Neuronal stem cell (in vitro differentiated cells): ENCODE results near the gene CRADD.

Experiments
- DNase-seq: peaks from one replicate; pipeline ENCODE4 v3.0.0-alpha.2; 2013; ENCODE audit warnings: low spot score
- H2AFZ ChIP-seq: one replicate; pipeline ENCODE4 v1.6.1; 2013; ENCODE audit warnings: mild to moderate bottlenecking, low read length, inconsistent platforms
- H2AK5ac ChIP-seq: 2 replicates; pipeline ENCODE4 v1.6.1; 2013; ENCODE audit warnings: low read depth, mild to moderate bottlenecking, inconsistent platforms, low read length, moderate library complexity, mixed read lengths
- H2BK120ac ChIP-seq: 2 replicates; pipeline ENCODE4 v1.6.1; 2013; ENCODE audit warnings: low read depth, mild to moderate bottlenecking, inconsistent platforms, low read length, moderate library complexity, mixed read lengths
- H2BK12ac ChIP-seq: one replicate; pipeline ENCODE4 v1.6.1; 2013; ENCODE audit warnings: low read length, inconsistent platforms
- H2BK15ac ChIP-seq: 2 replicates; pipeline ENCODE4 v1.6.1; 2013; ENCODE audit warnings: mild to moderate bottlenecking, low read length, inconsistent platforms, mixed read lengths
- H2BK5ac ChIP-seq: one replicate; pipeline ENCODE4 v1.6.1; 2013; ENCODE audit warnings: inconsistent platforms, mild to moderate bottlenecking, low read length, moderate library complexity
- H3K14ac ChIP-seq: one replicate; pipeline ENCODE4 v1.6.1; 2013; ENCODE audit warnings: low read length, inconsistent platforms
- H3K18ac ChIP-seq: 2 replicates; pipeline ENCODE4 v1.6.1; 2013; ENCODE audit warnings: low read length, inconsistent platforms
- H3K23ac ChIP-seq: 2 replicates; pipeline ENCODE4 v1.6.1; 2013; ENCODE audit warnings: low read depth, mild to moderate bottlenecking, mixed read lengths, low read length, inconsistent platforms; ENCODE audit not compliant: poor library complexity
- H3K27ac ChIP-seq: replicated peaks from 3 replicates; pipeline ENCODE4 v1.5.1; 2013; ENCODE audit warnings: low read length, inconsistent platforms
- H3K27me3 ChIP-seq, 3 experiments: 2 replicates each; pipeline ENCODE4 v1.6.1; 2013; ENCODE audit warnings: low read length in 3 of 3, mild to moderate bottlenecking in 2 of 3, inconsistent platforms in 1 of 3, low read depth in 1 of 3, mixed read lengths in 1 of 3, moderate library complexity in 1 of 3; ENCODE audit not compliant: control insufficient read depth in 3 of 3, insufficient read depth in 3 of 3
- H3K36me3 ChIP-seq, 2 donors: replicated peaks in 1 of 2; 2 replicates each; pipeline ENCODE4 v1.6.1; 2013; ENCODE audit warnings: low read length in 2 of 2; ENCODE audit not compliant: control insufficient read depth in 2 of 2, insufficient read depth in 2 of 2
- H3K4ac ChIP-seq: 2 replicates; pipeline ENCODE4 v1.6.1; 2013; ENCODE audit warnings: inconsistent platforms, mild to moderate bottlenecking, low read length, moderate library complexity
- H3K4me1 ChIP-seq, 2 donors: 1 replicate in 1 of 2; 2 replicates in 1 of 2; pipeline ENCODE4 v1.6.1; 2013; ENCODE audit warnings: low read length in 2 of 2, low read depth in 1 of 2; ENCODE audit not compliant: control insufficient read depth in 2 of 2, insufficient read depth in 1 of 2
- H3K4me2 ChIP-seq: one replicate; pipeline ENCODE4 v1.6.1; 2013; ENCODE audit warnings: mild to moderate bottlenecking, low read length, inconsistent platforms; ENCODE audit not compliant: insufficient read depth, poor library complexity, severe bottlenecking
- H3K4me3 ChIP-seq, 2 donors: 2 replicates each; pipeline ENCODE4 v1.5.1; 2013; ENCODE audit warnings: low read length in 2 of 2, mild to moderate bottlenecking in 2 of 2, inconsistent platforms in 1 of 2, moderate library complexity in 1 of 2
- H3K79me1 ChIP-seq: one replicate; pipeline ENCODE4 v1.6.1; 2013; ENCODE audit warnings: low read depth, mild to moderate bottlenecking, inconsistent platforms, low read length, moderate library complexity
- H3K9ac ChIP-seq: one replicate; pipeline ENCODE4 v1.6.1; 2013; ENCODE audit warnings: mild to moderate bottlenecking, low read depth, low read length, inconsistent platforms; ENCODE audit not compliant: poor library complexity
- H3K9me3 ChIP-seq, 2 donors: replicated peaks in 1 of 2; 2 replicates each; pipeline versions ENCODE3 to v1.6.1; 2013; ENCODE audit warnings: low read length in 2 of 2, mild to moderate bottlenecking in 2 of 2, inconsistent platforms in 1 of 2, low read depth in 1 of 2, mixed read lengths in 1 of 2, moderate library complexity in 1 of 2; ENCODE audit not compliant: control insufficient read depth in 2 of 2, insufficient read depth in 1 of 2
- H4K8ac ChIP-seq: one replicate; pipeline ENCODE4 v1.6.1; 2013; ENCODE audit warnings: low read depth, mild to moderate bottlenecking, inconsistent platforms, low read length, moderate library complexity
- H4K91ac ChIP-seq: one replicate; pipeline ENCODE4 v1.6.1; 2013; ENCODE audit warnings: low read length, low read depth, mild to moderate bottlenecking, inconsistent platforms; ENCODE audit not compliant: poor library complexity
- WGBS, 2 donors: extraction: QIAGEN DNeasy Blood & Tissue Kit; methylation state at CpG; one replicate each; pipeline ENCODE4 v1.1.7; 2013; ENCODE audit warnings: missing lambda C conversion rate in 2 of 2, mixed read lengths in 1 of 2; ENCODE audit not compliant: insufficient read length in 2 of 2, insufficient replicate concordance in 1 of 2; ENCODE audit errors: extremely low coverage in 2 of 2; 5-methylcytosine and 5-hydroxymethylcytosine counted together

Gene CRADD

GRCh38 chr12:93758801-93759373, 81.7 kb downstream of the CRADD start:
- Histone ChIP-seq H3K9ac (no peak overlapping the region), H3K27ac (no peak overlapping the region), H3K4ac (no peak overlapping the region), H2BK12ac (no peak overlapping the region), H3K4me2 (no peak overlapping the region), H3K27me3 (no peaks in the 10 kb centered on the region), H2BK5ac (no peak overlapping the region), H2AFZ (peak overlapping the region; percentile 50), H2BK120ac (no peak overlapping the region), H3K4me1 (peaks cover 4 to 24% of the 10 kb centered on the region in 2 donors), H3K23ac (no peak overlapping the region), H4K91ac (no peak overlapping the region), H3K36me3 (no peaks in the 10 kb centered on the region), H3K9me3 (peaks cover 2 to 15% of the 10 kb centered on the region in 2 donors), H2BK15ac (no peak overlapping the region), H3K14ac (no peak overlapping the region), H2AK5ac (no peak overlapping the region), H3K79me1 (no peaks in the 10 kb centered on the region), H3K4me3 (no peak overlapping the region), H3K18ac (no peak overlapping the region), H4K8ac (no peak overlapping the region)
- no CpG with 5 or more reads among the region's 1 CpG for WGBS, 2 donors
- no peak for DNase-seq

DNA sequence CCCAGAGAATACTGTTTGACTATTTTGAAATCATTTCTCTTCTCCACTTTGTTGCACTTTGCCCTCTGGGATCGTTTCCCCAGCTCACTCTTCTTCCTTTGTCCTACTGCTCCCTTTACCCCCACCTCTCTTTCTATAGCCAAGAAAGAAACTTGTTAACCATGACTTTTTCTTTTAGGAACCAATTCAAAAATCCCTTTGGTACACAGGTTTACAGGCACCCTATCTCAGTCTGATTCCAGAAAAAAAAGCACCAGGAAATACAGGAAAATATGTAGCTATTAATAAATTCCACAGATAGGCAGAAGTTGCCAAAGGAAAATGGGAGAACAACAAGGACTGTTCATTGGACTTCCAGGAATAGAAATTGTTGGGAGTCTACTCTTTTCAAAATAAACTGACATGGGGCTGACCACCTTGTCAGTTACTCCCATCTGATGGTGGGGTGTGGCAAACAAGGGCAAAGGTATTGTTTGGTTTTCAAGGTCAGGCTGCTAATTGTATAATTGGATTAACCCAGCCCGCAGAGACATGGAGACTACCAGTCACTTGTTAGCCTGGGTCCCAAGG, 82.4 kb downstream of the CRADD start:
- Histone ChIP-seq H2BK120ac (no peak overlapping the region), H3K23ac (no peak overlapping the region), H2AK5ac (no peak overlapping the region), H3K27me3 (no peaks in the 10 kb centered on the region), H3K27ac (no peak overlapping the region), H2BK5ac (no peak overlapping the region), H3K4ac (no peak overlapping the region), H3K4me3 (no peak overlapping the region), H4K91ac (no peak overlapping the region), H3K4me2 (no peak overlapping the region), H3K9ac (no peak overlapping the region), H3K9me3 (peaks cover 0 to 8% of the 10 kb centered on the region in 2 donors), H4K8ac (no peak overlapping the region), H3K4me1 (peaks cover 4 to 27% of the 10 kb centered on the region in 2 donors), H3K14ac (no peak overlapping the region), H3K79me1 (no peaks in the 10 kb centered on the region), H3K36me3 (no peaks in the 10 kb centered on the region), H2BK15ac (no peak overlapping the region), H2BK12ac (no peak overlapping the region), H3K18ac (no peak overlapping the region), H2AFZ (peak overlapping the region; percentile 50)
- no peak for DNase-seq
- no CpG with 5 or more reads among the region's 2 CpGs for WGBS, 2 donors

DNA sequence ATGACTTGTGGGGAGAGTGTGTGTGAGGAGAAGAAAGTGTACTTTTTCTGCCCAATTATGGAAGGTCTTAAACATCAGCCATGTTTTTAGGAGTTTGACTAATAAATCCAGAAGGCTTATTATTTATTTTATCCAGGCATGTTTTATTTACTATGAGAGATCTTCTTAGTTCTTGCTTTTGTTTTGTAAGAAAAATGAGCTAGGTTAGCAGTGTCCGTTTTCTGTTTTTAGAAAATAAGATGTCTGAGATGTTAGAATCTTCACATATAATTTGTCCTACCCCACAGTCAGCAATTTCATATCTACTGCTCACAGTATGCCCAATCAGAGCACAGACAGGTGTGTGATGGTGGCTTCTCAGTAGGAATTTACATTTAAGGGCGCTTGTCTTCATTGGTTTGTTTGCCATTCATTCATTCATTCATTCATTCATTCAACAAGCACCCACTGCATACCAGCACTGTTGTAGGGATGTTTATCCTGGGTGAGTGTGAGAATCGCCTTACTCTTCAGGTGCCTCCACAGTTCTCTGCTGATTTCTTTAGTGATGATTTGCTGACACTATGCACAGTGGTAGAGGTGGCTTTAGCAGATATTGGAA, 83.2 kb downstream of the CRADD start:
- DNase-seq, result no peak
- no peak overlapping the region for H3K27ac ChIP-seq
- no peak overlapping the region for H2AFZ ChIP-seq
- peaks cover 0 to under 1% of the 10 kb centered on the region in 2 donors for H3K9me3 ChIP-seq
- no peak overlapping the region for H2BK15ac ChIP-seq
- no peak overlapping the region for H3K23ac ChIP-seq
- no peak overlapping the region for H2BK12ac ChIP-seq
- no peak overlapping the region for H2BK120ac ChIP-seq
- no peak overlapping the region for H3K4me2 ChIP-seq
- no peak overlapping the region for H4K8ac ChIP-seq
- H3K4ac ChIP-seq, result no peak overlapping the region
- no peaks in the 10 kb centered on the region for H3K36me3 ChIP-seq
- peaks cover 4 to 27% of the 10 kb centered on the region in 2 donors for H3K4me1 ChIP-seq
- no peak overlapping the region for H2BK5ac ChIP-seq
- no peak overlapping the region for H3K9ac ChIP-seq
- H3K18ac ChIP-seq, result no peak overlapping the region
- no peak overlapping the region for H4K91ac ChIP-seq
- H3K4me3 ChIP-seq, result no peak overlapping the region
- H2AK5ac ChIP-seq, result no peak overlapping the region
- H3K27me3 ChIP-seq, result no peaks in the 10 kb centered on the region
- no CpG with 5 or more reads among the region's 3 CpGs for WGBS, 2 donors
- no peaks in the 10 kb centered on the region for H3K79me1 ChIP-seq
- H3K14ac ChIP-seq, result no peak overlapping the region

- H3K23ac ChIP-seq, result no peak overlapping the region
- H2AK5ac ChIP-seq, result no peak overlapping the region
- H3K14ac ChIP-seq, result no peak overlapping the region
- no peak for DNase-seq
- no peak overlapping the region for H3K4me2 ChIP-seq
- H4K8ac ChIP-seq, result no peak overlapping the region
- H3K4me1 ChIP-seq, result peaks cover 4 to 27% of the 10 kb centered on the region in 2 donors
- H3K9me3 ChIP-seq, result no peaks in the 10 kb centered on the region
- H2BK15ac ChIP-seq, result no peak overlapping the region
- no peaks in the 10 kb centered on the region for H3K27me3 ChIP-seq
- H3K9ac ChIP-seq, result no peak overlapping the region
- H2BK12ac ChIP-seq, result no peak overlapping the region
- no CpG with 5 or more reads among the region's 3 CpGs for WGBS, 2 donors
- no peak overlapping the region for H2BK5ac ChIP-seq
- no peak overlapping the region for H3K4me3 ChIP-seq
- no peaks in the 10 kb centered on the region for H3K36me3 ChIP-seq
- no peak overlapping the region for H2AFZ ChIP-seq
- H3K4ac ChIP-seq, result no peak overlapping the region
- no peaks in the 10 kb centered on the region for H3K79me1 ChIP-seq
- H2BK120ac ChIP-seq, result no peak overlapping the region
- no peak overlapping the region for H4K91ac ChIP-seq
- no peak overlapping the region for H3K18ac ChIP-seq
- H3K27ac ChIP-seq, result no peak overlapping the region
These were observed 85.0 kb downstream of the CRADD start for GRCh38 chr12:93762059-93762719.
